Measurements from ENCODE around the gene PPP2R5E.
"Not testable (repeated sequence)": the region's sequence is repeated elsewhere in the genome, so short reads cannot be mapped to it uniquely, and the experiment has no call there.

The PPP2R5E gene

DNA sequence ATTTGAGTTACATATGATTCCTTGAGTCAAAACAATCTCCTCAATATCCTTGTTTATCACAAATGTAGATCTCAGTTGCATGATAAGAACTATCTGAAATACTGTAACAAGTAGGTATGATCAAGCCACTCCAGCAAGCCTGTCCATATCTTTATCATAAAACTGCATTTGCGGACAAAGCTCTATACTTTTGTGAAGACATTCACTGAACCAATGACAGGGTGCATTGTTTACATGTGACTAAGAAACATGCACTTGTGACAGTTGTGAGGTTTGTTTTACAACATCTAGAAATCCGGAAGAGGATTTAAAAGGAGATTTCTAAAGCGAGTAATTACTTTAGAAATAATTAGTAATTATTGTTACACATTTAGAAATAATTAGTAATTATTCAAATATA lies 111.7 kb downstream of the PPP2R5E start:
- DNase-seq, result no peak

DNA sequence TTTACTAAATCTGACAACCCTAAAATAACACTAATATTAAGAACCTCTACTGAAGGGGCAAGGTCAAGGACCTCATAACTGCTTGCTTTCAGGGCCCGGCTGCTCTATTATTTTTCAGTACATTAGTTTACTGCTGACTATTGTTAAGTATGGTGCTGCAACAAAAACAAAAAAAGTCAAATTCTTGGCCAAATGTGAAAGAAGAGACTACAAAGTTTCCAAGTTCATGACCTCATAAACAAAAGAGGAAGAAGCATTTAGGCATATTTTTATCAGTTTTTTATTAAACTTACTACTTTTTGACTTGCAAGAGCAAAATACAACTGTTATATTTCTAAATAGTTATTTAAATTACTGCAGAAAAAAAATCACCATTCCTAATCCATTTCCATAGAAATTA lies 114.7 kb downstream of the PPP2R5E start:
- DNase-seq, result no peak

DNA sequence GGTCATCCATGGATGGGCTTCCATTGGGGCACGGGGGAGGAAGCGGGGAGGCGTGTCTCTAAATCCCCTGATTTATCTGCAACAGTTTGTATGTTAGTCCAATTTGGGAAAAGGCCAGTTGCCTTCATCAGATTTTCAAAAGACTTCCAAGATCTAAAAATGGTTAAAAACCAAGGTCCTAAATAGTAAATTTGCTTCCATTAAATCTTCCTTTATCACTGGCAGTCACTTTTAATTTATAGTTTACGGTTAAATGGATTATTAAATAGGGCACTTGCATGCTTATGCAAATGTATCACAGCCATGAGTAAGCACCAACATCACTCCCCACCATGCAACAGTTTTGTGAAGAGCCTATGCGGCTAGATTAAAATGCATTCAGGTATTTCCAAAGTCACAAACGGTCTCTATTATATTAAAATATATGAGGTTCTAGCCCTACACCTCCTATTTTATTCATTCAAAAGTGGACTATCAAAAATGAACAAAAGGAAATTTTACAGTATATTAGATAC lies 116.3 kb downstream of the PPP2R5E start:
- DNase-seq, result no peak

DNA sequence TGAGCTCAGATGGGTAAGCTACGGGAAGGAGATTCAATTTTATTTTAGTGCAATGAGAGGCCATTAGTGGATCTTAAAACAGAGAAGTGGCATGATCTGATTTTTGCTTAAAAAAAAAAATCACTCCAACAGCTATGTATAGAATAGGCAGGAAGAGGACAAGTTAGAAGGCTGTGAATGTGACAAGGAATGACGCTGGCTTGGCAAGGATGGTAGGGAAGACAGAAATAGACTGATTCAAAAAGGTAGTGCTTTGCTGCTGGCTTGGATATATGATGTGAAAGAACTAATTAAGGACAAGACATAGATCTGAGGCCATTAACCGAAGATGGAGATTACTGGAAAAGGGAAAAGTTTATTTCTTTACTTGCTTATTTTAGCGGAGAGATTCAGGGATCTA lies 119.3 kb downstream of the PPP2R5E start:
- DNase-seq, result no peak

DNA sequence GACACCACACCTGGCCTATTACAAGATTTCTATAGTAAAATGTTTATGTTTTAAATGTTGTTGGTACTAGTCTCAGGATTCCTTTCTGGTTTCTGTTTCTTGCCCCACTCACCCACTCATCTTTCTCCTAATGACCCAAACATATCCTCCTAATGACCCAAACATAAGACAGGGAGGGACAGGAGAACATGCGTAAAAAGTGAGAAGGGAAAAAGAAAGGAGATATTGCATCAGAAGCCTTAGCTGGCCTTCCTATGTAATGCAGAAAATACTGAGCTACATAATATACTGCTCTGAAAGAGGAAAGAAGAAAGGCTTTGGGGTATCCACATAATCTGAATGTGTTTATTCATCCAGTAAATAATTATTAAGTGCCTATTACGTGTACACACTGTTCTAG lies 119.8 kb downstream of the PPP2R5E start:
- DNase-seq, result no peak

DNA sequence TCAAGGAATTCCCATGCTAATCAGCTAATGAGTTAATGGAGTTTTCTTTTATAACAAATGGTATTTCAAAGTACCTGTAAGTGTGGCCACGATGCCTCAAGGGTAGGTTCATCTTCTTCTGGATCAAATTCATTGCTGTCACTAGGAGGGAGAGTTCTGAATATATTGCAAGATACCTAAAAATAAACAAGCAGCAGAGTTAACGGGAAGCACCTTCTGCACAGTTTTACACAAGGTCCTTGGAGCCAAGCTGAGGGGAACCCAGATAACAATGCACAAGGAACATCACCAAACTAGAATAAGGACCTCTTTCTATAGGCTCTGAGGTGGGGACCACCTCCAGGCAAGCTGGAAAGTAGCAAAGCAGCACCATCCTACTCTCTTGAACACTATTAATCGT lies 121.3 kb downstream of the PPP2R5E start:
- no peak for DNase-seq

DNA sequence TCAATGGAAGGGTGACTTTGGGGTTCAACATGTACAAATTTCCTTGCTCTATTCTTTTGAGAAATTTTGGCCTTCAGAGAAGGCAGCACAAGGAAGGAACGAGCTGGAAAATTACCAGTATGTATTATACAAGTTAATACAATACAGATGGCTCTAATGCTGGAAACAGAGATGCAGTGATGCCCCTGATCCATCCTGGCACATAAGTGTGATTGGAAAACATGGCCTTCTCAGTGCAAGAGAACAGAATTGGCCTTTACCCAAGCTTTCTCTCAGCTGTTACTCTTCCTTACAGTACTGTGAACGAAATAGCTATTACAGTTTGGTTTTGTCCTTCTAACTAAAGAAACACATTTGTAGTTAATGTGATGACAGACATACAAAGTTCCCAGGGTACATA lies 122.0 kb downstream of the PPP2R5E start:
- DNase-seq, result no peak

DNA sequence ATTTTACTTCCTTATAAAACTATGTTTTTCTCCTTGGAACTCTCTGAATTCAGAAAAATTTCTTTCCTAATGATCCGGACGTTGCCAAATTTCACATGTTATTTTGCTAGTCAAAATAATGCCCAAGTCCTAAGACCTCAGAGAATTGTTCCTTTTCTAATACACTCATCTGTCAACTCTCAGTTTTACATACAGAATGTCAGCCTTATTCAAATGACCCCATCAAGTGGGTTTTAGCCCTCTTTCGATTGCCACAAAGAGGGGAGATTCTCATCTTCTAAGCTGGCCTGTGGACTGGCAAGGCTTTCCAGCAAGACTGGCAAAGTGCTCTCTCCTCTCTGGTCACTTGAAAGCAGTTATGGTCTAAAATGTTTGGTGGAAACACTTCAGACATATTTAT lies 125.2 kb downstream of the PPP2R5E start:
- no peak for DNase-seq

DNA sequence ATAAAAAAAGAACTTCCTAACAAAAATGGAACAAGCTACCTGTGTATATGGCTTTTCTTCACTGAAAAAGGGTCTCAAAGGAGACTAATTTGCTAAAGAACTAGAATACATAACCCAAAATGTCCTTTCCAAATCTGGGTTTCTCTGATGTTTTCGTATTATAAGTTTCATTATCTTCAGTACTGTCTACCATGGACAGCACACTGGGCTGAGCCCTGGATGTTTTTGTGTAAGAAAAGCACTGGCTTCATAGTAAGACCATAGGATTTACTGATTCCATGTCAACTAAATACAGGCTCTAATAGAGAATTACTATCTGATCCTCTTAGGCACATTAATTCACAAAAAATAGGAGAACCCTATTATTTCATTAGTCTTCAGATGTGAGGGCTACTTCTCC lies 130.2 kb downstream of the PPP2R5E start:
- no peak for DNase-seq

DNA sequence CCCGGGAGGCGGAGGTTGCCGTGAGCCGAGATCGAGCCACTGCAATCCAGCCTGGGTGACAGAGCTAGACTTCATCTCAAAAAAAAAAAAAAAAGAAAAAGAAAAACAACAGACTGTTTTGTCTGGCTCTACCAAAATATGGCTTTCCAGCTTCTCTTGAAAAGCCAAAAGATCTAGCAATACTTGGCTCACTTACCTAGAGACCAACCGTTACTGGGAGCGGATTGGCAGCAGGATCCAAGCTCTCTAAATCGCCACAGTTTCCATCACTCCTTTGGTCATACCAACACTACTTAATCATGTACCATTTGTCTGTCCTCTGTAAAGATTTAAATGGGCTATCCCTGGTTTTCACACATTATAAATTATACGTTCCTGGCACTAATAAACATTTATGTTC lies 136.8 kb downstream of the PPP2R5E start:
- no peak for DNase-seq

DNA sequence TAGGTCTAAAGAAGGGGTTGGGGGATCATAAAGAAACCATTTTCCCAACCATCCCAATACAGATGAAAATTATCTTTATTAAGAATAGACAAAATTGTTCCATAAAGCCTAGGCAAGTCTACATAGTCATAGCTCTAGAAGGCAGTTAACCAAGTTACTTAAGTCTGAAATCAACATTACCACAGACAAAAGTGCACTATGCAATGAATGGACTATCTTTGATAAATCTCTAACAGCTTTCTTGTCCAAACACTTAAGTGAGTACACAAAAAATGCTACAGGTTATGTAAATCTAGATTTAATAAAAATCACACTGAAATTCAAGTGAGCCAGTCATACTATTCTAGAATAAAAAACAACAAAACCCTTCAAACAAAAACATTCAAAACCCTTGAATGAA lies 137.5 kb downstream of the PPP2R5E start:
- no peak for DNase-seq

DNA sequence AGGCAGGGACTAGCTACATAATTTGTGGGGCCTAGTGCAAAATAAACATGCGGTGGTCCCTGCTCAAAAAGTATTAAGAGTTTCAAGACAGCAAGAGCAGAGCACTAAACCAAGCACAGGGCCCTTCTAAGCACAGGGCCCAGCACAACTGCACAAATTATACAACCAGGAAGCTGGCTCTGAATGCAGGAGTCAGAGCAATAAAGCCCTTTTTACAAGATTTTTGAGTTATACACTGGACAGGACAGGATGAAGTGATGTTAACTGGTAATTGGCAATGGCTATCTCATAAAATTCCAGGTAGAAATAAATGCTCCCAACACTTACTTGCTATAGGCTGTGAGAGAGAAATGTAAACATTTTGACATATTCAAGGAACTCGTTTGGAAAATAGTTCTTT lies 138.3 kb downstream of the PPP2R5E start:
- DNase-seq, result no peak

DNA sequence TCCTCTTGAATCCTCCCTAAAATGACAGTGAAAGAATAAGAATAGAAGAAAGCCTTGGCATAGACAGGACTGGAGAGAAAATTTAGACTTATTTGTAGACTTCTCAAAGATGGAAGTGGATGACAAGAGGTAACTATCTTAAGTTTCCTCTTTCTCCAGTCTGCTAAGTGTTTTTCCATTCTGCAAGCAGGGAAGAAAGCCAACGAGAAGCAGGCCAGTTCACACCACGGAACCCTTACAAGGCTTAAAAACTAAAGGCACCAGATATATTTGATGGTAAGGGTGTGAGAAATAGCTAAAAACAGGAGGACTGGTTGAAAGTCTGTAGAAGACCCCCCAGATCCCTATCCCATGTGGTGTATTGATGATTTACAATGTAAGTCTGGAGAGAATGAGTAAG lies 141.5 kb downstream of the PPP2R5E start:
- DNase-seq, result no peak

DNA sequence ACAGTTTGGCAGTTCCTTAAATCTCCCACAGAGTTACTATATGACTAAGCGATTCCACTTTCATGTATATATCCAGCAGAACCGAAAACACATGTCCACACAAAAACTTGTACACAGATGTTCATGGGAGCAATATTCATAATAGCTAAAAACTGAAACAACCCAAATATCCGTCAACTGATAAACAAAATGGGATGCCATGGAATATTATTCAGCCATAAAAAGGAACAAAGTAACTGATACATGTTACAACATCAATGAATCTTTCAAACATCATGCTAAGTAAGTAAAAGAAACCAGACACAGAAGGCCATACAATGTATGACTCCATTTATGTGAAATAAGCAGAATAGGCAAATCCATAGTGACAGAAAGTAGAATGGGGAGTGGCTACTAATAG lies 144.2 kb downstream of the PPP2R5E start:
- no peak for DNase-seq

DNA sequence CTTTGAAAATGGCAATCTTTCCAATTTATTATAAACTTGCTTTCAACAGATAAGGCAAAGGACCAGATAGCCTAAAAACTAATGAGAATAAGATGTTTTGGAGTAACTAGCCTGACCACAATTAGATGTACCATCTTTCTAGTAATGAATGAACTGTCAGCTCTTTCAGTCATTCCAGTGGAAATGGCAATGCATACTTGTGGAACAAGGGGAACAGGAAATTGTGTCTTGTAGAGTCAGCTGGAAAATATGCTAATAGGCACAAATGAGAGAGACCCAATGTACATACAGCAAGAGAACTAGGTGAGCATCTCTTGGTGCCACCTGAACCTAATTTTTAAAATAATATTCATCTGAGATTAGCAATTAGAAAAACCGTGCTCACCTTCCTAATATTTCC lies 148.3 kb downstream of the PPP2R5E start:
- DNase-seq, result peak; percentile 34

DNA sequence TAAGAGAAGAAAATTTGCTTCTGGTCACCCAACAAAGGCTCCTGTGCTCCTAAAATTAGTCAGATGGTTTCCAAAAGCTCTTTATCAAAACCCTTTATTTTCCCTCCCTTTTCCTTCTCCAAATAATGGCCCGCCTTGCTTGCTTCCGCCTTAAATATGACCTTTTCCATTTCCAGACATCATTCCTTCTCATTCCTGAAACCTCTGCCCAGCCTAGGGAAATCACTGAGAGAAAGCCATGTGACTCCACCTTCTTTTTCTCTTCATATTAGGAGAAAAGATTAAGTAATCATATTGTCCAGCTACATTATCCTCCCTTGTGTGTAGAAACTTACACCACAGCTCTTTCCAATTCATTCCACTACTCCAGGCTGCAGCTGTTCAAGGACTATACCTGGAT lies 148.7 kb downstream of the PPP2R5E start:
- DNase-seq, result no peak

DNA sequence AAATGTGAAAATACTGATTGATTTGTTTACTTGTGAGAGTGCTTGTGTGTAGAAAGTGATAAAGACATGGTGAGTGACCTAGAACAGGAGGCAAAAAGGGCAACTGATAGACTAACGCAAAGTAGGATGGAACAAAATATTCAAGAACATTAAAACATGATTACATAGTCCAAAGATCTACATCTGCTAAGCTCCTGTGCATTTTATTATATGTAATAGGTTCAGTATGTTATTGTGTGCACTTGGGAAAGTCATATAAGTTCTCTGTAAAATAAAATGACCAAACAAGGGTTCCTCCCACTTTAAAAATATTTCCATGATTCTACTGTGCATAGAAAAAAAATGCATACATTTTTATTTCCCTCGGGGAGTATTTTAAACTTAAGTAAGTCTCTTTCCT lies 150.2 kb downstream of the PPP2R5E start:
- DNase-seq, result no peak

DNA sequence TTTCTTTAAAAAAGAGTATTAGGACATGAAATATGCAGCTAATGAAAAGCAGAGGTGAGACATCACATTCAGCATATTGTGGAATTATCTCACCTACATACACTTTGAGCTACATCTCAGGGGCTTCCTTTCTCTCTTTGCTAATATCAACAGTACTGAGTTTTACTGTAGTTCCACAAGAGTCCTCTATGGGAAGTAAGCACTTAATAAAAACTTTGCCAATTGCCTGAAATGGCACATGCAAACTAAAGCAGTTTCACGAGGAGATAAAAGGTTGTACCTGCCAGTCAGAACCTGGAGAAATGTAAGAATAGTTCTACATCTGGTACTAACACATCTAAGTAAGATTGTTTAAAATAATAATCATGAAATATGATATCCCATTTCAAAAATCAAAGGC lies 150.9 kb downstream of the PPP2R5E start:
- DNase-seq, result no peak

DNA sequence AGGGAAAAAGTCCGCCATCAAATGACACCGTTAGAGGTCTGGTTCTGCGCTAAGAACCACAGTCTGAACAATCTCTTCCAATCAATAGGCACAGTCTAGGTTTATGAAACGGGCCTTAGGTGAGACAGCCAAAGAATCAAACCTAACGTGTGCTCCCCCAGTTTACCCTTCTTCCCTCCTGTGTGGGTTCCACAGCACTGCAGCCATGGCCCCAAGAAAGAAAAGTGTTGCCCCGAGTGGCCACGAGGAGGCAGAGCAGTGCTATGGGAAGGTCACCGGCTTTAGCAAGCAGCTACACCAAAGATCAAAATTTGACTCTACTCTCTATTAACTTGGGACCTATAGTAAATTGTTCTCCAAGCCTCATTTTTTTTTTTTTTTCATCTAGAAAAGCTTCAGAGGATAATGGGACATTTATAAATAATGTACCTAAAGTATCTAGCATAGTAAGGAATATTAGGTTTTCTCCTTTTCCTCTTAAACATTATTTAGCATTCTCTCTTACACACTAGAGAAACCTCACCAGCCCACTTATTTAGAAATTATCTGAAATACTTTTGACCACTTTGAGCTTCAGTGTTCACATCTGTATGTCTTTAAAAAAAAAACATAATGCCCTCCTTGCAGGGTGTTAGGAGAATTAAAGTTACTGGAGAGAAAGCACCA lies 154.3 kb downstream of the PPP2R5E start:
- DNase-seq, result peak; percentile 53

DNA sequence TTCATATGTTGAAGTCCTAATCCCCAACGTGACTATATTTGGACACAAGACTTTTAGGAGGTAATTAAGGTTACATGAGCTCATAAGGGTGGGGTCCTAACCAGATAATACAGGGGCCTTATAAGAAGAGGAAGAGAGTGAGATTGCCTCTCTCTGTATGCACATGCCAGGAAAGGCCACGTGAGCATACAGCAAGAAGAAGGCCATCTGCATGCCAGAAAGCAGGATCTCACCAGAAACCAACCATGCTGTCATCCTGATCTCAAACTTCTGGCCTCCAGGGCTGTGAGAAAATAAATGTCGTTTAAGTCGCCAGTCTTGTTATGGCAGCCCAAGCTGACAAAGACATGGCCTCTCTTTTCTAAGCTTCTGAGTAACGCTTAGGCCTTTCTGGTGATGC lies 155.5 kb downstream of the PPP2R5E start:
- no peak for DNase-seq

DNA sequence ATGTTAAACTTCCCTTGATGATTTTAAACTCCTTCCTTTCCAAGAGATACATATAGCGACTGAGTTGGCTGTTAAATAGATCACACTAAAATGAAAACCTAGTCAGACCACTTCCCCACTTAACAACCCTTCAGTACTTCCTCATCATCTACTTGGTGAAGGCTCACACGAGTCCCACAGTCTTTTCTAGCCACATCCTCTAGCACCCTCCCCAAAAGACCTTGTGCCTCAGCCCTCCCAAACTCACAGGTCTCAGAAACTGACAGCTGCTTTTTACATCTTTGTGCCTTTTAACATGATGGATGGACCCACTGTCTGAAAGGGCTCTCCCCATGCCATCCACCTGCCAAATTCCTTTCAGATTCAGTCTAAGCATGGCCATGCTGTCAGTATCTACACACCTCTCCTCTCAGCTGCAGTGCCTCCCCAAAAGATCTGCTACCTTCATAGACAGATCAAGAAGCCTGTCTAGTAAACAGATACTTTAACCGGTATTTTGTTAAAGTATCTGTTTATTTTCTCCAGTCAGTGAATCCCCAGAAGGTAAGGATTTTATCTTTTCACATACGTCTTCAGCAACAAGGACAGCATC lies 159.3 kb downstream of the PPP2R5E start:
- no peak for DNase-seq

DNA sequence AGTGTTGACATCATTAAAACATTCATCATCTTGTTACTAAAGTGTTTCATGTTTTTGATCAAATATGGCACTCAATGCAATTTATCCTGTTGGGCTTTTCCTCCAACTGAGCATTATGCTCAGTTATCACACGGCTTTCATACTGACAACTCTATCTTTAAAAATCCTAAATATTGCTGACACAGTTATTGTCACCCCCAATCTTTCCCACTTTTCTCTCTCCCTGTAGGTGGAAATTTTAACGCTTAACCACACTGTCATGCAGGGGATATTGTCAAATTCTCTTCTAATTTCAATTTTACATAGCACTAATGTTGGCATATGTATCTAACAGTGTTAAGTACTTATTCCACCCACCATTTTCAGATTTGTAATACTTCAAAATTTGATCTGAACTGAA lies 164.7 kb downstream of the PPP2R5E start:
- DNase-seq, result no peak

DNA sequence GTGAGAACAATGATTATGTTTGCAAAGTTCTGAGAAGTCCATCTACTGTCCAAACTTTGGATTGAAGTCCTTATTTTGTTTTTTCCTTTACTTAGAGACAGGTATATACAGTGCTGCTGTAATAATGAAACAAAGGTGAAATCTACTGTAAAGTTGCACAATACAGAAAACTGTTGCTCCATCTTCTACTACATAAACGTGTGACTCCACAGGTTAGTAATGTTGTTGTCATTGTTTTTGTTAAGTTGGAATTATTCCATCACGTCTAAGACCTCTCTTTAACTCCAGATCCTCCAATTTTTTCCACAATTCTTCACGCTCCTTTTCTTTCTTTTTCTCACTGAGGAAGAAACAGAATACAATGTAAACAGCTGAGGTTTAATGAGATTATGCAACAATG lies 167.4 kb downstream of the PPP2R5E start:
- DNase-seq, result no peak

DNA sequence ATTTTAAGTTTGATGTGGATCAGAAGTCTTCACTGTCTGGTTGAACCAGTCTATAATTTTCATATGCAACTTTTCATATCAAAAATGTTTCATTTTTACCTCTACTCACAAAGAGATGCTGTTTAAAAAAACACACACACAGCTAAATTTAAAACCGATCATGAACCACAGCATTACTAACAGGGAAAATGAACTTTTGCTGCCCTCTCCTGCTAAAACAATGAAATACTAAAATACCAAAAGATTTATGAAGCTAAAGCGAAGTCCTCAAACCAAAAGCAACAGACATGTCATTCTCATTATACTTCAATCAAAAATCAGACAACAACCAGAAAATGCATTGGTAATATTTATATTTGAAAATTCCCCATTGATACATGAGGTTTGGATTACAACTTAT lies 171.6 kb downstream of the PPP2R5E start:
- not testable (repeated sequence) for DNase-seq

DNA sequence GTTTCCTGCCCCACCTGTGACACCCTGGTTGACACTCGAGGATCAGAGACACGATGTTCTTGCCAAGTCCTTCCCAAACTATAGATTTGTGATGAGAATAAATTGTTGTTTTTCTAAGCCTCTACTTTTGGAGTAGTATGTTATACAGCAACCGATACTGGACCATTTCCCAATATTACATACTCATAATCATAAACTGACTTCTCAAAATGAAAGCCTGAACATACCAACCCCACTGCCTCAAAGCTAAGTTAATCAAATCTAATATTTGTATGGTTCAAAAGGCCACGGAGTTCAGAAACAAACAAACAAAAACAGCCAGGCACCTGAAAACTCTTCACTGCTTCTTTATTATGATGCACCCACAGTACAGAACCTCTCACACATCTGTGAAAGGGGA lies 172.1 kb downstream of the PPP2R5E start:
- no peak for DNase-seq

Measured in EL (cell line).